Kidney (tissue), 14 donors: ENCODE results near the gene APRT. TPM values are rescaled to one million over a fixed set of nuclear protein-coding genes. Genes with fewer than 3 reads are reported as not detected.

Source experiments
- DNase-seq, 5 donors: peaks; one replicate each; pipeline ENCODE4 v3.0.0-alpha.2; 2013 to 2020
- FAIRE-seq: peaks from 2 replicates; lab custom pipeline; 2012; peaks lifted over from hg19 to GRCh38; lab: Jason Lieb, UNC
- H3K27ac ChIP-seq, 2 donors: one replicate each; pipeline ENCODE4 v1.7.0; 2013; ENCODE audit warnings: low read depth in 2 of 2, low read length in 2 of 2, inconsistent platforms in 1 of 2
- H3K27me3 ChIP-seq: one replicate; pipeline ENCODE4 v1.7.1; 2013; ENCODE audit warnings: low read length, inconsistent platforms; ENCODE audit not compliant: control insufficient read depth, insufficient read depth
- H3K36me3 ChIP-seq, 3 donors: one replicate each; pipeline versions ENCODE4 v1.7.0 to v1.7.1; 2013; ENCODE audit warnings: low read length in 3 of 3, control low read depth in 1 of 3, inconsistent platforms in 1 of 3; ENCODE audit not compliant: insufficient read depth in 3 of 3, control insufficient read depth in 2 of 3
- H3K4me1 ChIP-seq, 3 donors: one replicate each; pipeline versions ENCODE4 v1.7.0 to v1.7.1; 2013; ENCODE audit warnings: low read length in 3 of 3, inconsistent platforms in 1 of 3, low read depth in 1 of 3; ENCODE audit not compliant: control insufficient read depth in 2 of 3, insufficient read depth in 2 of 3
- H3K4me3 ChIP-seq, 3 donors: one replicate each; pipeline versions ENCODE4 v1.7.0 to v1.8.1; 2013; ENCODE audit warnings: low read length in 3 of 3, control low read depth in 1 of 3, inconsistent platforms in 1 of 3
- H3K9ac ChIP-seq, 3 donors: one replicate each; pipeline versions ENCODE4 v1.7.0 to v1.7.1; 2013; ENCODE audit warnings: low read length in 3 of 3, control low read depth in 1 of 3, inconsistent platforms in 1 of 3
- H3K9me3 ChIP-seq, 3 donors: one replicate each; pipeline versions ENCODE4 v1.7.0 to v1.7.1; 2013; ENCODE audit warnings: low read length in 3 of 3, control low read depth in 1 of 3, inconsistent platforms in 1 of 3; ENCODE audit not compliant: control insufficient read depth in 2 of 3, insufficient read depth in 1 of 3
- CTCF ChIP-seq: IDR thresholded peaks from 3 replicates; pipeline ENCODE4 v1.5.1; 2012; ENCODE audit warnings: mild to moderate bottlenecking, moderate library complexity, borderline replicate concordance; ENCODE audit not compliant: insufficient read depth; ENCODE audit errors: extremely low read depth
- intact Hi-C: fragments of 100-400 bp; cut with DNase I; formaldehyde crosslinking; loops from one replicate; pipeline ENCODE4 v1.11.1; 2022
- polyA plus RNA-seq: library from polyadenylated mRNA; stranded (reverse); fragments of 350-450 nt; fragmentation: Illumina TruSeq; extraction: RNeasy Lipid Tissue Mini Kit (QIAGEN cat#74804); gene quantifications from one replicate; pipeline ENCODE4 v1.2.3, GENCODE V29; 2014; ENCODE audit warnings: low read depth, low replicate concordance; ENCODE audit not compliant: insufficient read depth
- total RNA-seq: library from RNA; stranded (reverse); fragmentation: NEBNext Ultra II Directional; extraction: Animal tissue kit (Norgen Biotek cat#: 25700); gene quantifications from one replicate; pipeline ENCODE4 v1.2.1, GENCODE V29; 2021
- donor health status: control.
- donor health status: control.
- donor health status: control.
- donor health status: control.
- donor health status: control.
- donor health status: DM: yes; HTN: yes; CAD: no.
- donor health status: Normal renal cell carcinoma (clear cell type).

APRT gene
- total and polyA plus RNA-seq, 2 donors from 2014 or later, result 105 to 204 TPM

GRCh38 chr16:88806491-88807111, 5.1 kb downstream of the APRT start:
- no peak for TF ChIP-seq CTCF
- H3K36me3 ChIP-seq, result no peaks in the 10 kb centered on the region
- H3K4me1 ChIP-seq, result peaks cover 0 to 16% (median 6%) of the 10 kb centered on the region in 3 donors
- H3K9me3 ChIP-seq, result no peaks in the 10 kb centered on the region
- DNase-seq (peak in 1 of 5 donors; percentile 79), FAIRE-seq (no peak)
- intact Hi-C loops, result no loop called here
- H3K9ac ChIP-seq, result no peak overlapping the region
- H3K27me3 ChIP-seq, result no peaks in the 10 kb centered on the region
- H3K4me3 ChIP-seq, result no peak overlapping the region
- H3K27ac ChIP-seq, result no peak overlapping the region

DNA sequence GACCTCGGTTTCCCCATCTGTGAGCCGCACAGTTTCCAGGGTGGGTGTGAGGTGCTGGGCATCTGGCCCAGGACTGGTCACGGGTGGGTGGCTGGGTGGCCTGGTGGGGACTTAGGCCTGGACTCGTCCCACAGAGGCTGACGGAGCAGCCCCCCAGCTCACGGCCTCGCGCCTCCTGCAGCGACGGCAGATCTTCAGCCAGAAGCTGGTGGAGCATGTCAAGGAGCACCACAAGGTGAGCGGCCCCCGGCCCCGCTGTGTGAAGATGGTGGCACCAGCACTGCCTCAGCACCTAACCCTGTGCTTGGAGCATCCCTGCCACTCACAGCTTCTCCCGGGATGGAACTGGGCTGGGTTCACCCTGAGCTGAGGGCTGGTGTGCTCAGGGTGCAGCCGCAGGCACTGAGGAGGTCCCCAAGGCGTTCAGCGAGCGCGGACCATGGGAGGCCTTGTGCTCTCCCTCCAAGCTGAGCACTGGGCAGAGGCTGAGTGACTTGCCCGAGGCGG, 5.8 kb downstream of the APRT start:
- DNase-seq, result peak in 1 of 5 donors; percentile 77
- intact Hi-C loops, result no loop called here
- Histone ChIP-seq H3K27ac (no peak overlapping the region), H3K4me1 (peaks cover 0 to 16% (median 5%) of the 10 kb centered on the region in 3 donors), H3K9me3 (no peaks in the 10 kb centered on the region), H3K36me3 (no peaks in the 10 kb centered on the region), H3K27me3 (no peaks in the 10 kb centered on the region), H3K9ac (no peak overlapping the region), H3K4me3 (no peak overlapping the region)
- no peak for TF ChIP-seq CTCF
- no peak for FAIRE-seq

GRCh38 chr16:88805340-88805715, 6.4 kb downstream of the APRT start:
- TF ChIP-seq CTCF, result no peak
- Histone ChIP-seq H3K9me3 (no peaks in the 10 kb centered on the region), H3K36me3 (no peaks in the 10 kb centered on the region), H3K27ac (no peak overlapping the region), H3K4me3 (no peak overlapping the region), H3K4me1 (peaks cover 0 to 10% (median 0%) of the 10 kb centered on the region in 3 donors), H3K27me3 (no peaks in the 10 kb centered on the region), H3K9ac (no peak overlapping the region)
- FAIRE-seq, result no peak
- intact Hi-C loops, result no loop called here
- DNase-seq, result no peak
